Astrocyte of the hippocampus (primary cell): ENCODE measurements around the gene CDH4.

ENCODE experiments used
- DNase-seq: peaks from one replicate; pipeline ENCODE4 v3.0.0; 2011; ENCODE audit warnings: low read depth, low spot score

Gene CDH4

GRCh38 chr20:61685462-61685861 lies 433.4 kb downstream of the CDH4 start:
- DNase-seq: no peak

- DNase-seq: no peak
These were observed 434.2 kb downstream of the CDH4 start for GRCh38 chr20:61686051-61686936.

GRCh38 chr20:61688411-61688810 lies 436.4 kb downstream of the CDH4 start:
- DNase-seq: no peak

GRCh38 chr20:61690150-61690549 lies 438.1 kb downstream of the CDH4 start:
- DNase-seq: no peak

- DNase-seq: no peak
These were observed 439.2 kb downstream of the CDH4 start for GRCh38 chr20:61690993-61691838.

GRCh38 chr20:61691978-61692377 lies 439.9 kb downstream of the CDH4 start:
- no peak for DNase-seq

- DNase-seq: no peak
These were observed 440.4 kb downstream of the CDH4 start for GRCh38 chr20:61692479-61692878.

- DNase-seq: no peak
These were observed 441.1 kb downstream of the CDH4 start for GRCh38 chr20:61693055-61693600.

- no peak for DNase-seq
These were observed 442.6 kb downstream of the CDH4 start for GRCh38 chr20:61694682-61695081.

- DNase-seq: no peak
These were observed 443.7 kb downstream of the CDH4 start for GRCh38 chr20:61695741-61696140.

GRCh38 chr20:61696181-61696735 lies 444.2 kb downstream of the CDH4 start:
- no peak for DNase-seq

GRCh38 chr20:61697666-61698597 lies 445.9 kb downstream of the CDH4 start:
- no peak for DNase-seq

- DNase-seq: no peak
These were observed 446.8 kb downstream of the CDH4 start for GRCh38 chr20:61698598-61699494.

GRCh38 chr20:61699495-61700374 lies 447.7 kb downstream of the CDH4 start:
- peak; percentile 43 for DNase-seq

- DNase-seq: no peak
These were observed 448.6 kb downstream of the CDH4 start for GRCh38 chr20:61700595-61701140.

GRCh38 chr20:61701401-61701800 lies 449.3 kb downstream of the CDH4 start:
- DNase-seq: no peak

GRCh38 chr20:61701802-61702201 lies 449.7 kb downstream of the CDH4 start:
- no peak for DNase-seq

- DNase-seq: no peak
These were observed 450.2 kb downstream of the CDH4 start for GRCh38 chr20:61702246-61702645.

- no peak for DNase-seq
These were observed 452.6 kb downstream of the CDH4 start for GRCh38 chr20:61704661-61705060.
